ENCODE results near the gene ZDHHC7.

- TF ChIP-seq CTCF (IDR thresholded peaks at IDR 0.05; ENCODE audit: low read length) (peak; percentile 8; the same call in 1 of the 2 replicates), EZH2 (IDR thresholded peaks at IDR 0.05; ENCODE audit: borderline replicate concordance, low read length) (no peak)
Measured at GRCh38 chr16:85057212-85057889, 46.0 kb upstream of the ZDHHC7 start.

Data from OCI-LY1 (cell line).